H1 (cell line): ENCODE results near the gene TMEM131L. TPM values are rescaled to one million over a fixed set of nuclear protein-coding genes. Genes with fewer than 3 reads are reported as not detected.

Source experiments
- CTCF ChIA-PET: fragments of 300-600 bp; sonication (Branson Sonifier 250); formaldehyde crosslinking; loops from one replicate; lab custom pipeline; 2021; ENCODE audit not compliant: partially characterized antibody; lab: Charles Lee
- POLR2A ChIA-PET: fragments of 300-600 bp; sonication (Branson Sonifier 250); formaldehyde crosslinking; loops from one replicate; lab custom pipeline; 2021; ENCODE audit warnings: inconsistent platforms; ENCODE audit not compliant: partially characterized antibody; lab: Charles Lee
- DNase-seq, 2 experiments: peaks; one replicate each; pipeline versions ENCODE4 v3.0.0 to v3.0.0-alpha.2; 2010 to 2022; ENCODE audit warnings: low spot score in 2 of 2, low read depth in 1 of 2, mixed read lengths in 1 of 2
- FAIRE-seq: peaks from 2 replicates; lab custom pipeline; 2011; peaks lifted over from hg19 to GRCh38; lab: Jason Lieb, UNC
- H2AFZ ChIP-seq: 2 replicates; pipeline ENCODE4 v1.8.1; 2012; ENCODE audit warnings: low read length, inconsistent platforms
- H2AK5ac ChIP-seq: 2 replicates; pipeline ENCODE4 v1.6.1; 2013; ENCODE audit warnings: low read depth, low read length
- H2BK120ac ChIP-seq: replicated peaks from 2 replicates; pipeline ENCODE3; 2013; ENCODE audit warnings: low read depth, low read length, inconsistent platforms
- H2BK12ac ChIP-seq: 2 replicates; pipeline ENCODE4 v1.6.1; 2013; ENCODE audit warnings: low read depth, low read length
- H2BK15ac ChIP-seq: 2 replicates; pipeline ENCODE4 v1.6.1; 2013; ENCODE audit warnings: low read length
- H2BK20ac ChIP-seq: 2 replicates; pipeline ENCODE4 v1.6.1; 2013; ENCODE audit warnings: low read length
- H2BK5ac ChIP-seq: 2 replicates; pipeline ENCODE4 v1.6.1; 2013; ENCODE audit warnings: low read depth, low read length
- H3K14ac ChIP-seq: 2 replicates; pipeline ENCODE4 v1.6.1; 2013; ENCODE audit warnings: inconsistent platforms; ENCODE audit not compliant: insufficient read length
- H3K18ac ChIP-seq: 2 replicates; pipeline ENCODE4 v1.6.1; 2013; ENCODE audit warnings: low read length; ENCODE audit errors: extremely low read depth
- H3K23ac ChIP-seq: 2 replicates; pipeline ENCODE4 v1.6.1; 2013; ENCODE audit warnings: inconsistent platforms; ENCODE audit not compliant: insufficient read length
- H3K23me2 ChIP-seq: 2 replicates; pipeline ENCODE4 v1.6.1; 2013; ENCODE audit warnings: low read depth, low read length
- H3K27ac ChIP-seq: 2 replicates; pipeline ENCODE4 v1.6.1; 2011; ENCODE audit warnings: low read depth, low read length, inconsistent platforms
- H3K27me3 ChIP-seq, 4 experiments: replicated peaks in 1 of 4; 1 replicate in 1 of 4; 2 replicates in 3 of 4; pipeline versions ENCODE4 v1.6.1 to v1.8.1; 2011 to 2013; ENCODE audit warnings: low read length in 3 of 4, mild to moderate bottlenecking in 3 of 4, inconsistent platforms in 2 of 4, mixed read lengths in 2 of 4, moderate library complexity in 1 of 4; ENCODE audit not compliant: control insufficient read depth in 3 of 4, insufficient read depth in 3 of 4; ENCODE audit errors: extremely low read depth in 1 of 4
- H3K36me3 ChIP-seq, 4 experiments: 2 replicates each; pipeline versions ENCODE4 v1.6.1 to v1.8.1; 2011 to 2013; ENCODE audit warnings: mild to moderate bottlenecking in 4 of 4, low read length in 3 of 4, moderate library complexity in 2 of 4, control low read depth in 1 of 4, inconsistent platforms in 1 of 4; ENCODE audit not compliant: insufficient read depth in 4 of 4, control insufficient read depth in 2 of 4
- H3K4ac ChIP-seq: replicated peaks from 2 replicates; pipeline ENCODE3; 2013; ENCODE audit warnings: low read length, low read depth, mixed read lengths, inconsistent platforms; ENCODE audit not compliant: insufficient read length
- H3K4me1 ChIP-seq, 4 experiments: replicated peaks in 1 of 4; 1 replicate in 1 of 4; 2 replicates in 3 of 4; pipeline versions ENCODE4 v1.6.1 to v1.8.1; 2011 to 2013; ENCODE audit warnings: low read length in 3 of 4, inconsistent platforms in 2 of 4, mixed read lengths in 1 of 4; ENCODE audit not compliant: insufficient read depth in 4 of 4, control insufficient read depth in 3 of 4
- H3K4me2 ChIP-seq, 2 experiments: 2 replicates each; pipeline versions ENCODE4 v1.6.1 to v1.8.1; 2011 to 2013; ENCODE audit warnings: low read depth in 2 of 2, low read length in 2 of 2, control low read depth in 1 of 2, inconsistent platforms in 1 of 2, mild to moderate bottlenecking in 1 of 2; ENCODE audit not compliant: insufficient read depth in 1 of 2
- H3K4me3 ChIP-seq, 4 experiments: fragments of 200-600, 300-600 bp in 1 of 4; sonication (generic), shearing (Covaris generic), sonication (Bioruptor Twin) in 1 of 4; 2 replicates each; pipeline versions ENCODE4 v1.5.1 to v1.8.1; 2011 to 2016; ENCODE audit warnings: low read length in 4 of 4, low read depth in 3 of 4, control low read depth in 2 of 4, inconsistent platforms in 2 of 4, mild to moderate bottlenecking in 2 of 4, mixed read lengths in 1 of 4, moderate library complexity in 1 of 4; ENCODE audit not compliant: insufficient read depth in 2 of 4; ENCODE audit errors: extremely low read depth in 1 of 4
- H3K56ac ChIP-seq: replicated peaks from 2 replicates; pipeline ENCODE3; 2013; ENCODE audit warnings: low read depth, mild to moderate bottlenecking, mixed read lengths, low read length, inconsistent platforms; ENCODE audit not compliant: insufficient read length
- H3K79me1 ChIP-seq: 2 replicates; pipeline ENCODE4 v1.6.1; 2013; ENCODE audit warnings: low read depth, low read length, control low read depth
- H3K79me2 ChIP-seq, 2 experiments: 2 replicates each; pipeline versions ENCODE4 v1.6.1 to v1.8.1; 2012 to 2013; ENCODE audit warnings: low read length in 2 of 2, mild to moderate bottlenecking in 2 of 2, inconsistent platforms in 1 of 2; ENCODE audit not compliant: insufficient read depth in 2 of 2, control insufficient read depth in 1 of 2
- H3K9ac ChIP-seq, 4 experiments: replicated peaks in 1 of 4; 1 replicate in 1 of 4; 2 replicates in 3 of 4; pipeline versions ENCODE4 v1.6.1 to v1.8.1; 2011 to 2013; ENCODE audit warnings: low read depth in 3 of 4, low read length in 3 of 4, control low read depth in 2 of 4, mild to moderate bottlenecking in 2 of 4, moderate library complexity in 2 of 4, inconsistent platforms in 1 of 4; ENCODE audit errors: extremely low read depth in 1 of 4
- H3K9me3 ChIP-seq, 2 experiments: 2 replicates each; pipeline versions ENCODE4 v1.6.1 to v1.8.1; 2012 to 2013; ENCODE audit warnings: mild to moderate bottlenecking in 2 of 2, moderate library complexity in 2 of 2, control low read depth in 1 of 2, inconsistent platforms in 1 of 2, low read depth in 1 of 2, low read length in 1 of 2, mixed read lengths in 1 of 2; ENCODE audit not compliant: insufficient read depth in 2 of 2
- H4K20me1 ChIP-seq, 2 experiments: replicated peaks in 1 of 2; 2 replicates each; pipeline versions ENCODE3 to v1.8.1; 2011 to 2013; ENCODE audit warnings: inconsistent platforms in 2 of 2, low read length in 2 of 2, mild to moderate bottlenecking in 1 of 2; ENCODE audit not compliant: insufficient read depth in 2 of 2, control insufficient read depth in 1 of 2
- H4K5ac ChIP-seq: 2 replicates; pipeline ENCODE4 v1.6.1; 2013; ENCODE audit warnings: low read length, low read depth, mixed read lengths, inconsistent platforms; ENCODE audit not compliant: insufficient read length
- H4K8ac ChIP-seq: 2 replicates; pipeline ENCODE4 v1.8.0; 2013; ENCODE audit warnings: mild to moderate bottlenecking, moderate library complexity, low read length, inconsistent platforms; ENCODE audit not compliant: insufficient read depth; ENCODE audit errors: extremely low read depth
- H4K91ac ChIP-seq: replicated peaks from 2 replicates; pipeline ENCODE3; 2013; ENCODE audit warnings: low read length, mixed read lengths, inconsistent platforms; ENCODE audit not compliant: insufficient read length
- BACH1 ChIP-seq: IDR thresholded peaks from 2 replicates; pipeline ENCODE4 v1.6.1; 2012; ENCODE audit warnings: low read length, improper control_type of control experiment
- CTBP2 ChIP-seq: IDR thresholded peaks from 2 replicates; pipeline ENCODE4 v1.7.0; 2011; ENCODE audit warnings: borderline replicate concordance, mild to moderate bottlenecking, moderate library complexity, mixed read lengths, low read length; ENCODE audit not compliant: insufficient read depth, insufficient read length
- HDAC2 ChIP-seq, 2 experiments: fragments of 300-600 bp in 1 of 2; sonication (generic) in 1 of 2; IDR thresholded peaks; 2 replicates each; pipeline ENCODE4 v1.6.1; 2011 to 2012; ENCODE audit warnings: low read depth in 2 of 2, low read length in 2 of 2, mild to moderate bottlenecking in 2 of 2, moderate library complexity in 2 of 2, borderline replicate concordance in 1 of 2, inconsistent platforms in 1 of 2
- JUND ChIP-seq: IDR thresholded peaks from 2 replicates; pipeline ENCODE4 v1.6.1; 2011; ENCODE audit warnings: mild to moderate bottlenecking, improper control_type of control experiment, low read length
- KDM1A ChIP-seq: fragments of 200-600, 300-600 bp; sonication (generic); IDR thresholded peaks from 2 replicates; pipeline ENCODE4 v1.7.1; 2016; ENCODE audit warnings: mild to moderate bottlenecking, low read length, borderline replicate concordance
- SP2 ChIP-seq: IDR thresholded peaks from 2 replicates; pipeline ENCODE4 v1.6.1; 2012; ENCODE audit warnings: mild to moderate bottlenecking, low read length, inconsistent platforms
- TAF1 ChIP-seq: IDR thresholded peaks from 2 replicates; pipeline ENCODE4 v1.6.1; 2011; ENCODE audit warnings: mild to moderate bottlenecking, low read depth, low read length
- WGBS, 2 experiments: shearing (Covaris generic) in 1 of 2; methylation state at CpG; one replicate each; pipeline versions ENCODE4 v1.1.6 to v1.1.7; 2013 to 2015; ENCODE audit warnings: low lambda C conversion rate in 2 of 2, mixed read lengths in 2 of 2, inconsistent platforms in 1 of 2, low coverage in 1 of 2, missing lambda C conversion rate in 1 of 2; ENCODE audit not compliant: insufficient replicate concordance in 2 of 2, insufficient coverage in 1 of 2, insufficient read length in 1 of 2; ENCODE audit errors: extremely low coverage in 1 of 2, missing lambda C conversion rate in 1 of 2; 5-methylcytosine and 5-hydroxymethylcytosine counted together
- polyA plus RNA-seq, 7 experiments: library from polyadenylated mRNA; depleted of rRNA in 3 of 7; stranded (reverse) in 5 of 7; unstranded in 2 of 7; fragments of >200 nt in 5 of 7; fragments of 200-250 nt in 2 of 7; gene quantifications; 1 replicate in 5 of 7; 2 replicates in 1 of 7; 4 replicates in 1 of 7; pipeline versions ENCODE4 v1.2.1 to v1.2.3, GENCODE V29; 2011 to 2013; ENCODE audit warnings: missing spikeins in 2 of 7, mixed read lengths in 2 of 7
- total RNA-seq: library from RNA; stranded (reverse); fragmentation: NEBNext Ultra II Directional; extraction: Animal tissue kit (Norgen Biotek cat#: 25700); gene quantifications from 2 replicates; pipeline ENCODE4 v1.2.1, GENCODE V29; 2021

Gene TMEM131L
- total and polyA plus RNA-seq, 2 of the 8 experiments (the other 6 are each of a cell fraction or from before 2014, with no cell fraction given) = 14.3 to 26.1 TPM

- Histone ChIP-seq H3K9ac (no peak overlapping the region), H3K23ac (no peak overlapping the region), H4K5ac (no peak overlapping the region), H3K9me3 (no peaks in the 10 kb centered on the region), H3K36me3 (no peaks in the 10 kb centered on the region), H3K4me3 (no peak overlapping the region), H3K23me2 (no peaks in the 10 kb centered on the region; the same call in 1 of the 2 replicates), H2BK15ac (no peak overlapping the region), H3K18ac (no peak overlapping the region), H2BK5ac (no peak overlapping the region), H3K4me2 (no peak overlapping the region), H2AK5ac (no peak overlapping the region), H2BK120ac (no peak overlapping the region), H3K14ac (no peak overlapping the region), H4K91ac (no peak overlapping the region), H3K79me2 (no peaks in the 10 kb centered on the region), H4K8ac (no peak overlapping the region), H2AFZ (no peak overlapping the region), H4K20me1 (no peaks in the 10 kb centered on the region), H3K56ac (no peak overlapping the region), H3K4ac (no peak overlapping the region), H2BK12ac (no peak overlapping the region), H3K27me3 (no peaks in the 10 kb centered on the region), H3K27ac (no peak overlapping the region), H3K79me1 (peaks cover 3% of the 10 kb centered on the region; the same call in 1 of the 2 replicates), H3K4me1 (no peaks in the 10 kb centered on the region), H2BK20ac (no peak overlapping the region)
- FAIRE-seq (no peak), DNase-seq (no peak)
- WGBS, 2 experiments = 87% methylated on average over 3 of the region's 3 CpGs; no CpG with 5 or more reads in 1 of the 2 experiments
- CTCF ChIA-PET = interaction anchor here (0.6 to 1.9 kb wide), 4 partner anchors 23 to 430 kb away, joined by 3 to 6 read pairs (median 4); no protein-coding TSS in a partner anchor
- POLR2A ChIA-PET = interaction anchor here (0.8 kb wide), 1 partner anchor 106 kb away, joined by 3 read pairs; the partner anchor contains the start of gene TMEM131L
- TF ChIP-seq KDM1A = no peak
- TF ChIP-seq SP2 = no peak
- no peak for TF ChIP-seq CTBP2
- no peak for TF ChIP-seq TAF1
- no peak for TF ChIP-seq BACH1
- no peak for TF ChIP-seq JUND
- no peak for TF ChIP-seq HDAC2 (IDR thresholded peaks at IDR 0.05; ENCODE audit: borderline replicate concordance in 1 of 2, low read depth in 2 of 2, low read length in 2 of 2)
Measured at GRCh38 chr4:153572609-153573008, 106.4 kb downstream of the TMEM131L start.
